Lower lobe of right lung (tissue), 2 donors: ENCODE data around the gene KRT36. TPM values are rescaled to one million over a fixed set of nuclear protein-coding genes. Genes with fewer than 3 reads are reported as not detected.

Experiments used
- ATAC-seq, 2 donors: fragments of 200-7000 bp; cut with Tn5 transposase; one replicate each; pipeline ENCODE4 v1.9.1; 2020 to 2022; ENCODE audit warnings: mild to moderate bottlenecking in 2 of 2, moderate library complexity in 2 of 2
- DNase-seq: peaks from one replicate; pipeline ENCODE4 v3.0.0-alpha.2; 2020
- H3K27ac ChIP-seq: fragments of 200-600 bp; one replicate; pipeline ENCODE4 v1.8.0; 2022
- H3K27me3 ChIP-seq: fragments of 200-600 bp; one replicate; pipeline ENCODE4 v1.8.0; 2022; ENCODE audit warnings: low read depth
- H3K36me3 ChIP-seq: fragments of 200-600 bp; one replicate; pipeline ENCODE4 v1.8.0; 2022; ENCODE audit warnings: mild to moderate bottlenecking
- H3K4me1 ChIP-seq: fragments of 200-600 bp; one replicate; pipeline ENCODE4 v1.8.0; 2022
- H3K4me3 ChIP-seq: fragments of 200-600 bp; one replicate; pipeline ENCODE4 v1.8.0; 2022; ENCODE audit warnings: mild to moderate bottlenecking
- H3K9me3 ChIP-seq: fragments of 200-600 bp; one replicate; pipeline ENCODE4 v1.8.0; 2022
- intact Hi-C: fragments of 100-400 bp; cut with DNase I; formaldehyde crosslinking; loops from one replicate; pipeline ENCODE4 v1.11.0; 2022
- total RNA-seq: library from RNA; stranded (reverse); fragmentation: NEBNext Ultra II Directional; extraction: Animal tissue kit (Norgen Biotek cat#: 25700); gene quantifications from one replicate; pipeline ENCODE4 v1.2.1, GENCODE V29; 2021
- TF ChIP-seq, protein P1 (sequence below): fragments of 200-600 bp; IDR thresholded peaks from one replicate; pipeline ENCODE4 v1.8.0; 2022; ENCODE audit warnings: antibody characterized with exemption, mild to moderate bottlenecking
- donor health status: DM: no; HTN: yes; CAD: no; lungs with severe emphysema.

Gene KRT36
- total RNA-seq, 1 donor from 2014 or later = not detected

DNA sequence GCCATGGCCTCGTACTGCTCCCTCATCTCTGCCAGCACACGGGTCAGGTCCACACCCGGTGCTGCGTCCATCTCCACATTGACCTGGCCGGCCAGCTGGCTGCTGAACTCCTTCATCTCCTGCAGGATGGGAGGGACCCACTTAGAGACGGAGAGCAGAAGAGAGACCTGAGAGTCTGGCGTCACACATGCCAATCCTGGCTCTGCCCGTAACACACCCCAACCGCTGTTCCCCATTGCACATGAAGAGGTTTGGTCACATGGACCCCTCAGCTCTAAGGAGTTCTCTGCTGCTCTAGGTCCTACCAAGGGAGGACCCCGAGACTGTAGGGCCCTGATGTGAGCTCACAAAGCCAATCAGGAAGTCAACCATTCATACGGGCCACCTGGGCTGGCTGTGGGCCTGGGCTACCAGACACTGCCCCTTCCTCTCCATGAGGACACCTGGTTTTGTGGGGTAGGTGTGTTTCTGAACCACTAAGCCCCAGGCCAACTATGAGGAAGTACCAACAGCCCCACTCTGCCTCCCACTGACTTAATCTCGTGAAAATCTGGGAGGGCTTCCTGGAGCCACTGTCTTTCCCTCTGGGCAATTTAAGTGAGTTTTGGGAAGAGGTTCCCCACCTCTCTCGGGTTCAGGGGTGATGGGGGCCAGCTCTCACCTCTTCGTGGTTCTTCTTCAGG, 26.6 kb upstream of the KRT36 start:
- Histone ChIP-seq H3K36me3 (no peaks in the 10 kb centered on the region), H3K4me1 (no peaks in the 10 kb centered on the region), H3K9me3 (no peaks in the 10 kb centered on the region), H3K27ac (no peak overlapping the region), H3K4me3 (no peak overlapping the region), H3K27me3 (no peaks in the 10 kb centered on the region)
- no peak for DNase-seq
- TF ChIP-seq, protein P1, sequence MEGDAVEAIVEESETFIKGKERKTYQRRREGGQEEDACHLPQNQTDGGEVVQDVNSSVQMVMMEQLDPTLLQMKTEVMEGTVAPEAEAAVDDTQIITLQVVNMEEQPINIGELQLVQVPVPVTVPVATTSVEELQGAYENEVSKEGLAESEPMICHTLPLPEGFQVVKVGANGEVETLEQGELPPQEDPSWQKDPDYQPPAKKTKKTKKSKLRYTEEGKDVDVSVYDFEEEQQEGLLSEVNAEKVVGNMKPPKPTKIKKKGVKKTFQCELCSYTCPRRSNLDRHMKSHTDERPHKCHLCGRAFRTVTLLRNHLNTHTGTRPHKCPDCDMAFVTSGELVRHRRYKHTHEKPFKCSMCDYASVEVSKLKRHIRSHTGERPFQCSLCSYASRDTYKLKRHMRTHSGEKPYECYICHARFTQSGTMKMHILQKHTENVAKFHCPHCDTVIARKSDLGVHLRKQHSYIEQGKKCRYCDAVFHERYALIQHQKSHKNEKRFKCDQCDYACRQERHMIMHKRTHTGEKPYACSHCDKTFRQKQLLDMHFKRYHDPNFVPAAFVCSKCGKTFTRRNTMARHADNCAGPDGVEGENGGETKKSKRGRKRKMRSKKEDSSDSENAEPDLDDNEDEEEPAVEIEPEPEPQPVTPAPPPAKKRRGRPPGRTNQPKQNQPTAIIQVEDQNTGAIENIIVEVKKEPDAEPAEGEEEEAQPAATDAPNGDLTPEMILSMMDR = no peak
- intact Hi-C loops = no loop called here
- ATAC-seq = peak; percentile 51 to 63

- Histone ChIP-seq H3K27ac (no peak overlapping the region), H3K4me3 (no peak overlapping the region), H3K36me3 (no peaks in the 10 kb centered on the region), H3K4me1 (no peaks in the 10 kb centered on the region), H3K27me3 (no peaks in the 10 kb centered on the region), H3K9me3 (no peaks in the 10 kb centered on the region)
- intact Hi-C loops = no loop called here
- TF ChIP-seq, protein P1 = no peak
- no peak for ATAC-seq
- DNase-seq = no peak
Observed at GRCh38 chr17:41513168-41513547, 23.4 kb upstream of the KRT36 start.

- ATAC-seq (no peak), DNase-seq (no peak)
- intact Hi-C loops = no loop called here
- TF ChIP-seq, protein P1 = no peak
- Histone ChIP-seq H3K27me3 (no peaks in the 10 kb centered on the region), H3K36me3 (no peaks in the 10 kb centered on the region), H3K4me1 (no peaks in the 10 kb centered on the region), H3K9me3 (no peaks in the 10 kb centered on the region), H3K27ac (no peak overlapping the region), H3K4me3 (no peak overlapping the region)
Observed at GRCh38 chr17:41512546-41513167, 22.9 kb upstream of the KRT36 start.

- Histone ChIP-seq H3K27me3 (no peaks in the 10 kb centered on the region), H3K27ac (no peak overlapping the region)
- intact Hi-C loops = no loop called here
Observed at GRCh38 chr17:41511716-41512115, 22.0 kb upstream of the KRT36 start.

DNA sequence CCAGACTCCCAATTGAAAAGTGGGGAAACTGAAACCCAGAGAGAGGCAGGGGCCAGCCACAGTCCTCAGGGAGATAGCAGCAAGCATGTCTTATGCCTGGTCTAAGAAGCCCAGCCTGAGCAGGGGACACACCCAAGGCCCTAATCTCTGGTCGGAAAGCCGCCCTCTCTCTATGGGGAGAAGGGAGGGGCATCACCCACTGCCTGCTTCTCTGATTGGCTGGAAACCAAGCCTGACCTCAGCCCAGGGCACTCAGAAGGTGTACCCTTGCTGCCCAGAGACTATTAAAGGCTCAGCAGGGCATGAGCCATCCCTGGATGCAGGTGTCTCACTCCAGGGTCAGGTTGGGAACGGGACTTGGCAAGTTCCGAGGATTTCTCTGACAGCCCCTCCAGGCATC, 21.4 kb upstream of the KRT36 start:
- no peaks in the 10 kb centered on the region for H3K4me1 ChIP-seq
- no peaks in the 10 kb centered on the region for H3K36me3 ChIP-seq
- intact Hi-C loops = no loop called here
- TF ChIP-seq, protein P1 = no peak
- DNase-seq = no peak
- no peaks in the 10 kb centered on the region for H3K27me3 ChIP-seq
- no peaks in the 10 kb centered on the region for H3K9me3 ChIP-seq
- peak; percentile 55 to 64 for ATAC-seq
- no peak overlapping the region for H3K27ac ChIP-seq
- no peak overlapping the region for H3K4me3 ChIP-seq

More at GRCh38 chr17:41511716-41512115, 22.0 kb upstream of the KRT36 start:
- Histone ChIP-seq H3K36me3 (no peaks in the 10 kb centered on the region), H3K4me3 (no peak overlapping the region), H3K4me1 (no peaks in the 10 kb centered on the region), H3K9me3 (no peaks in the 10 kb centered on the region)
- DNase-seq (no peak), ATAC-seq (no peak)
- TF ChIP-seq, protein P1 = no peak
